GM19240 (cell line): ENCODE results near the gene TLL2.
"Not testable (repeated sequence)": the region's sequence is repeated elsewhere in the genome, so short reads cannot be mapped to it uniquely, and the experiment has no call there.

Experiments used
- DNase-seq: peaks from one replicate; pipeline ENCODE4 v3.0.0; 2011; ENCODE audit warnings: low spot score; ENCODE audit not compliant: insufficient read length

TLL2 gene

GRCh38 chr10:96513698-96514561 is at the start of gene TLL2:
TSS of gene TLL2 (minus strand) at chr10:96513926. CDS start at chr10:96513685, 241 bp downstream.
- DNase-seq, result peak; percentile 51

- no peak for DNase-seq
Observed at GRCh38 chr10:96560966-96561887, 47.5 kb upstream of the TLL2 start.

GRCh38 chr10:96560489-96560888 is 46.8 kb upstream of the TLL2 start:
- DNase-seq, result no peak

DNA sequence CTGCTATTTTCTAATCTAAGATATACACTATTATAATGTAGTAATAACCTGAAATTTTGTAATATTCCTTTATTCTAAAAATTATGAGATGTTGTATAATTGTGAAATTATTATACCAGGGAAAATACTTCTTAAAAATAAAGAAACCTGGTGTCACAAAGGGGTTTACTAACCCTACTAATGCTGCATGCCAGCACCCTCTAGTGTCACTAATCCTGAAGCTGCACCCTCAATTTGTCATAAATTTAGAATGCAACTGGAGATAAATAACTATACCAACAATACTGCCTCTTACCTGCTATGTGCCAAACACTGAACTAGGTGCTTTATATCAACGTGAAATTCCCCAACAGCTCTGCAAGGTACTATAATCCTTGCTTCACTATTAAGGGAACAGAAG is 42.3 kb upstream of the TLL2 start:
- no peak for DNase-seq

DNA sequence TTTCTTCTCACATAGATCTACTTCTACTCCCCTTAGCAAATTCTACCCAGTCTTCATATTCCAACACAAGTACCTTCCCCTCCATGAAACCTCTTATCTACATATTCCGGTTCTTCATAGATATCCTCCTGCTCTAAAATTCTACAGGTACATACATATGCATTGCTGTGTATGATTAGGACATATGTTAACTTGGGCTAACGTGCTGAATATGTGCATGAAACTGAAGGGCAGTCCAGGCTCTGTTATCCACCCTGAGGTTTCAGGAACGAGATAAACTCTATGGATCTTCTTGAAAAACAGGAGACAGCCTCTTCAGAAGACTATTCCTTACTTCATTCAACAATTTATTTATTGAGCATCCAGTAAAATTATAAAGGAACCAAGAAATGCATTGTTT is 41.6 kb upstream of the TLL2 start:
- DNase-seq, result no peak

DNA sequence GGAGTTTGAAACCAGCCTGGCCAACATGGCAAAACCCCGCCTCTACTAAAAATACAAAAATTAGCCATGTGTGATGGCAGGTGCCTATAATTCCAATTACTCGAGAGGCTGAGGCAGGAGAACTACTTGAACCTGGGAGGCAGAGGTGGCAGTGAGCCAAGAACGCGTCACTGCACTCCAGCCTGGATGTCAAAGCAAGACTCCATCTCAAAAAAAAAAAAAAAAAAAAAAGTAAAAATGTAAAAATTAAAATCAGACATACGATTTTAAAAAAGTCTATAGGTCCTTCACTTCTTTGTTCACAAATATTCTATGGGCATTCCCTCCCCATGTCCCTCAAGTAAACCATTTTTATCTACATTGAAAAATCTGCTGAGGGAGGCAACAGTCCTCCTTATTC is 34.9 kb upstream of the TLL2 start:
- DNase-seq, result no peak

DNA sequence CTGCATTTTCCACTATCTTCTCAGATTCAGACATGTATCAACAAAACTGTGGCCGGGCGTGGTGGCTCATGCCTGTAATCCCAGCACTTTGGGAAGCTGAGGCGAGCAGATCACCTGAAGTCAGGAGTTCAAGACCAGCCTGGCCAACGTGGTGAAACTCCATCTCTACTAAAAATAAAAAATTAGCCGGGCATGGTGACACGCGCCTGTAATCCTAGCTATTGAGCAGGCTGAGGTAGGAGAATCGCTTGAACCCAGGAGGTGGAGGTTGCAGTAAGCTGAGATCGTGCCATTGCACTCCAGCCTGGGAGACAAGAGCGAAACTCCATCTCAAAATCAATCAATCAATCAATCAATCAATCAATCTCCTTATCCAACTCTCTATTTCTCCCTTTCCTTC is 31.8 kb upstream of the TLL2 start:
- DNase-seq, result not testable (repeated sequence)

DNA sequence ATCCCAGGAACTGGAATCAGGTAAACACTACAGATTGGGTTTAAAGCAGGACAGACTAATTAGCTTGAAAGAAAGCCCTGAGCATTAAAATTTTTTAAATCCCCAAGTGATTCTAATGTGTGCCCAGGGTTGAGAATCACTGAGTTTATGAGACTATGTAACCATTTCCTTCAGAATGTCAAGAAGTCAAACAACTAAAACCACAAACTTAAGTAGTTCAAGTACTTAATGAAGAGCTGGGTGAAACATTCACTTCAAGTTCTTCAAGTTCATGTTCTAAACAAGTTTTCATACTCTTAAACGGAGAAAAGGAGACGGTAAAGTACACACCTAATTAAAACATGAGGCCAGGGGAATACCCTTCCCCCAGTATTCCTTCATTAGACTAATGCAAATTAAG is 28.2 kb upstream of the TLL2 start:
- DNase-seq, result no peak

GRCh38 chr10:96540240-96540639 is 26.5 kb upstream of the TLL2 start:
- no peak for DNase-seq

GRCh38 chr10:96538683-96539082 is 25.0 kb upstream of the TLL2 start:
- DNase-seq, result no peak

DNA sequence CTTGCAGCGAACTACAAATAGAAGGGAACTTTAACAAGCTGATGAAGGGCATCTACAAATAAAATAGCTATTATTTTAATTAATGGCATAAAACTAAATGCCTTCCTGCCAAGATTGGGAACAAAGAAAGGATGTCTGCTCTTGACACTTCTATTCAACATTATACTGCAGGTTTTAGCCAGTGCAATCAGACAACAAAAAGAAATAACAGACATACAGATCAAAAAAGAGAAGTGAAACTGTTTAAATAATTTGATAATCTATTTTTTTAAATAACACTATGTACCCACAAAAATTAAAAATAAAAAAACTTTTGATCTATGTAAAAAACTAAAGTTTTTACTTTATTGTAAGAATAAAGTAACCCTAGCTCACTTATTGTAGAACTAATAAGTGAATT is 22.4 kb upstream of the TLL2 start:
- no peak for DNase-seq

GRCh38 chr10:96532523-96532922 is 18.8 kb upstream of the TLL2 start:
- no peak for DNase-seq

- DNase-seq, result no peak
Observed at GRCh38 chr10:96529634-96530279, 16.0 kb upstream of the TLL2 start.

- DNase-seq, result no peak
Observed at GRCh38 chr10:96524741-96525140, 11.0 kb upstream of the TLL2 start.

- no peak for DNase-seq
Observed at GRCh38 chr10:96517284-96517683, 3.6 kb upstream of the TLL2 start.

GRCh38 chr10:96516337-96516736 is 2.6 kb upstream of the TLL2 start:
- no peak for DNase-seq

DNA sequence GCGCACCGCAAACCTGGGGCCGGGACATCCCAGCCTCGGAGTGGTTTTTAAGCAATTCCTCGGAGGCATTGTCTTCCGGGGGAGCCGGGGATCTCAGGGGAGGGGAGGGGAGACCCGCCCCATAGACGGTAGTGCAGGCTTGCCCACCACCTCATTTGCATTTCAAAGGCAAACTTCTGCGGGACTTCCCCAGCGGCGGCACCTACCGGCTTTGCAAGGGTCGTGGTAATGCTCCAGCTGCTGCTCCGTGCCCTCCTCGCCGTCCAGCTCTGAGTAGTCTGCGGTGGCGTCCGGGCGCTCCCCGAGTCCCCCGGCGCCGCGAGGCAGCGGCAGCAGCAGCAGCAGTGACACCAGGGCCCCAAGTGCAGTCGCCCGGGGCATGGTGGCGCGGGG is 425 bp downstream of the TLL2 start:
- no peak for DNase-seq

- no peak for DNase-seq
Observed at GRCh38 chr10:96512524-96513304, 1.0 kb downstream of the TLL2 start.

DNA sequence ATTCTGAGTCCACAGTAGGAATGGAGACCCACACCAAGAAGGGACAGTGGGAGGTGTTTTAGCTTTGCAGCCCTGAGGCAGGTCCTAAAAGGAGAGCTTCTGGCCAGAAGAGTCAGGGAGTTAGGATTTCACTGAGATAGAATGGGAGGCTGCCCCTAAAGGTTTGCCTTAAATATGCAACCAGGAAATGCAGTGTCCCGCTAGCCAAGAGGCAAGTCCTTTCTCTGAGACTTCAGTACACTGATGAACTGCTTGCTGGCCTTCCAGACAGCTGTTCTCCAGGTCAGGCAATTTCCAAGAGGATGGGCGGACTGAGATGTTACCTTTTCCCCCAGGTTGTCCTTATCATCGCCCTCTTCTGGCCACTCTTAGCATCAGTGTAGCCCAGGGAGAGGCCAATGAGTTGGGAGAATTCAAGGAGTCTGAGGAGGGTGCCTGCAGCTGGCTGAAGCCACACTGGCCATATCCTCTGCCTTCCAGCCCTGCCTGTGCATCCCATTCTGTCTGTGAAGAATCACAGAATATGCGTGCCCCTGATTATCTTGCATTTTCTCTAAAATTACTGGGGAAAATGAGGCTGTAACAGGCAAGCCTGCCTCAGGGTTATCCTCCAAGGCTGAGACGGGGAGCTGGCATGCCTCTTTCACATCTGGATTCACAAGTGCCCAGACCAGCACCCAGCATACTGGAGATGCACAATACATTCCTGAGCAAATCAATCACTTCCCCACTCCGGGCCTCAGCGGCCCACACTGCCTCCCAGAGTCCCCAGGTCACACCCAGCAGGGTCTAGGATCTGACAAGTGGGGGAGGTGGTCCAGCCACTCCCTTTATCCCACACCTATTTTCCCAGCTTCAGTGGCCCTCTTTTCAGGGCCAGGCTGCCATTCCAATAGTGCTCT is 2.4 kb downstream of the TLL2 start:
- DNase-seq, result no peak

DNA sequence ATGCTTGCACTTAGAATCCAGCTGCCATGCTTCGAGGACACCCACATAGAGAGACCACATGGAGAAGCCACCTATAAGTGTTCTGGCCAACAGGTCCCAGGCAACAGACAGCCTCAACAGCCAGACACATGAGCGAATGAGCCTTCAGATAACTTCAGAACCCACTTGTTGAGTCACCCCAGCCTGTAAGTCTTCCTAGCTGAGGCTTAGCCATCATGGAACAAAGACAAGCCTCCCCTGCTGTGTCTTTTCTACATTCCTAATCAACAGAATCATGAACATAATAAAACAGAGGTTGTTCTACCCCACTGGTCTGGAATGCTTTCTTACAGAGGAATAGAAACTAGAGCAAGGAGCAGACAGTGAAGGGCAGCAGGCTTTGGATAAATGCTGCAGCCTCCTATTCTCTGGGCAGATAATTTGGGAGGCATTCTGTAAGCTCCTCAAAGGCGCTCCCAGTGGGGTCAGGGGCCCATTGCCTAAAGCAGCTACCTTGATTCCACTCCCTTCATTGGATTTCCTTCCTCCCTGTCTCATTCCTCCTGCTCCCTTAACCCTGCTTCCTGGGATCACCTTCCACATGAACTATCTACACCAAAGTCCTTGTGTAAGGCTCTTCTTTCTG is 4.6 kb downstream of the TLL2 start:
- no peak for DNase-seq
